HG03039 (cell line): Measurements from ENCODE around the gene MVB12A.
A peak's percentile ranks its signal among the peaks of the same experiment; 100 is the strongest.

Experiments
- ATAC-seq: cut with Tn5 transposase; IDR thresholded peaks from one replicate; pipeline ENCODE4 v1.9.1; 2021; ENCODE audit warnings: mild to moderate bottlenecking, moderate library complexity; ENCODE audit not compliant: unreplicated experiment

Gene MVB12A

GRCh38 chr19:17441241-17442021 lies 21.6 kb downstream of the MVB12A start:
- ATAC-seq: no peak

DNA sequence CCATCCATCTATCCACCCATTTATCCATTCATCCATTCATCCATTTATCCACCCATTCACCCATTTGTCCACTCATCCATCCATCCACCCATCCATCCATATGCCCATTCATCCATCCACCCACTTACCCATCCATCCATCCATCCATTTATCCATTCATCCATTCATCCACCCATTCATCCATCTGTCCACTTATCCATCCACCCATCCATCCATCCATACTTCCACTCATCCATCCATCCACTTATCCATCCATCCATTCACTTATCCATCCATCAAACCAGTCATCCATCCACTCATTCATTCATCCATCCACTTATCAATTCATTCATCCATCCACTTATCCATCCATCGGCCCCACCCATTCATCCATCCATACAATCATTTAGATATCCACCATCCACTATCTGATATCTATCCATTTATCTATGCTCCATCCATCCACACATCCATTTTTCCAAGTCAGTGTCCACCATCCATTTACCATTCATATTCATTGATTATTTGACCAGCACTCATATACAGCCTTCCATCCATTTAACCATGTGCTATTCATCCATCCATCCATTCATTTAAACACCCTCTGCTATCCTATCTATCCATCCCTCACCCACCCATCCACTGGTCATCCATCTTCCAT lies 25.8 kb downstream of the MVB12A start:
- ATAC-seq: no peak

GRCh38 chr19:17447704-17448130 lies 27.9 kb downstream of the MVB12A start:
- no peak for ATAC-seq

GRCh38 chr19:17448131-17448967 lies 28.5 kb downstream of the MVB12A start, which contains the start of gene TMEM221:
TMEM221 (minus strand) TSS chr19:17448668; CDS start chr19:17448462, 206 bp downstream.
- ATAC-seq: no peak

GRCh38 chr19:17450264-17451075 lies 30.6 kb downstream of the MVB12A start:
- ATAC-seq: no peak

DNA sequence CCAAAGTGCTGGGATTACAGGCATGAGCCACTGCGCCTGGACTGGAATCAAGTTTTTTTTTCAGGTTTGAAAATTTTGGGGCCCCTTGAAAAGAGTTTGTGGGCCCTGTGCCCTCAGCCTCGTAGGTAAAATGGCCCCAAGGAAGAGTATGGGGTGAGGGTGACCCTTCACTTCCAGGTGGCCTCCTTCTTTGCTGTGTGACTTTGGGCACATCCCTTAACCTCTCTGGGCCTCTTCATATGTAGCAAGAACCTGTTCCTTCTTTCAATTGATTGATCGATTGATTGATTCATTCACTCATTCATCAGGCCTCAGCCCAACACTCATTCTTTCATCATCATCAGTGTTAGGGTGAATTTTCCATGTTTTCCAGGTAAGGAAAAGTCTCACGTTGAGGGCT lies 32.0 kb downstream of the MVB12A start:
- ATAC-seq: no peak

GRCh38 chr19:17454576-17455071 lies 34.8 kb downstream of the MVB12A start:
- no peak for ATAC-seq

DNA sequence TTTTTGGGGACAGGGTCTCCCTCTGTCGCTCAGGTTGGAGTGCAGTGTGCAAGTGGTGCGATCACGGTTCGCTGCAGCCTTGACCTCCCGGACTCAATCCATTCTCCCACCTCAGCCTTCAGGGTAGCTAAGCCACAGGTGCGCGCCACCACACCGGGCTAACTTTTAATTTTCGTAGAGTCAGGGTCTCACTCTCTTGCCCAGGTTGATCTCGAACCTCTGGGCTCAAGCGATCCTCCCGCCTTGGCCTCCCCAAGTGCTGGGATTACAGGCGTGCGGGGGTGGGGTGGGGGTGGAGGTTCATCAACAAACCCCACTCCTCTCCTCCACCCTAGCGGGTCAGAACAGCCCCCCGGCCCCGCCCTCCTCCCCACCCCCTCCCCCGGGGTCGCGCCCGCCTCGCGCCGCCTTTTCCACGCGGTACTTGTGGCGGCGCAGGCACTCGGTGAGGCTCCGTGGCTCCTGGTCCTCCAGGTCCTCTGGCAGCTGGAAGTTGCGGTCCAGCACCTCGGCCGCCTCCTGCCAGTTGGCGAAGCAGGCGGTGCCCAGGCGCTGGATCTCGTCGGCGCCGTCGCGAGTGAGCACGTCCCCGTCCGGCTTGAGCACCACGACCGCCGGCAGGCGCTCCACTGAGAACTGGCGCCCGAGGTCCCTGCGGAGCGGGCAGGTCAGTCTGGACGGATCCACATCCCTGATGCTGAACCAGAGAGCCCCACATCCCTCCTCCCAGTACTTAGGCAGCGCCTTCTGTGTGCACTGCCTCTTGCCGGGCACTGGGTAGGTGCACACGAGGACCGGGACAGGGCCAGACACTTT lies 35.7 kb downstream of the MVB12A start:
- no peak for ATAC-seq

DNA sequence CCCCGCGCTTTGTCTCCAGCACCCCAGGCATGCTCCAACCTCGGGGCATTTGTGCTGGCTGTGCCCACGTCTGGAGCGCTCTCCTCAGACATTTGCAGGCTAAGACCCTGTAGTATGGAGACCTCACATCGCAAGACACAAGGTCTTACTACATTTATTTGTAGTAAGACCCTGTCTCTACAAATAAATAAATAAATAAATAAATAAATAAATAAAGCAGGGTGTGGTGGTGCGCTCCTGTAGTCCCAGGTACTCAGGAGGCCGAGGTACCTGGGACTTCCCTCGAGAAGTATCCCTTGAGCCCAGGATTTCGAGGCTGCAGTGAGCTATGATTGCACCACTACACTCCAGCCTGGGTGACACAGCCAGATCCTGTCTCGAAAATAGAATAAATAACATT lies 36.3 kb downstream of the MVB12A start:
- no peak for ATAC-seq

- no peak for ATAC-seq
Observed at GRCh38 chr19:17457616-17458015, 37.8 kb downstream of the MVB12A start.

GRCh38 chr19:17458970-17459369 lies 39.1 kb downstream of the MVB12A start:
- ATAC-seq: no peak

DNA sequence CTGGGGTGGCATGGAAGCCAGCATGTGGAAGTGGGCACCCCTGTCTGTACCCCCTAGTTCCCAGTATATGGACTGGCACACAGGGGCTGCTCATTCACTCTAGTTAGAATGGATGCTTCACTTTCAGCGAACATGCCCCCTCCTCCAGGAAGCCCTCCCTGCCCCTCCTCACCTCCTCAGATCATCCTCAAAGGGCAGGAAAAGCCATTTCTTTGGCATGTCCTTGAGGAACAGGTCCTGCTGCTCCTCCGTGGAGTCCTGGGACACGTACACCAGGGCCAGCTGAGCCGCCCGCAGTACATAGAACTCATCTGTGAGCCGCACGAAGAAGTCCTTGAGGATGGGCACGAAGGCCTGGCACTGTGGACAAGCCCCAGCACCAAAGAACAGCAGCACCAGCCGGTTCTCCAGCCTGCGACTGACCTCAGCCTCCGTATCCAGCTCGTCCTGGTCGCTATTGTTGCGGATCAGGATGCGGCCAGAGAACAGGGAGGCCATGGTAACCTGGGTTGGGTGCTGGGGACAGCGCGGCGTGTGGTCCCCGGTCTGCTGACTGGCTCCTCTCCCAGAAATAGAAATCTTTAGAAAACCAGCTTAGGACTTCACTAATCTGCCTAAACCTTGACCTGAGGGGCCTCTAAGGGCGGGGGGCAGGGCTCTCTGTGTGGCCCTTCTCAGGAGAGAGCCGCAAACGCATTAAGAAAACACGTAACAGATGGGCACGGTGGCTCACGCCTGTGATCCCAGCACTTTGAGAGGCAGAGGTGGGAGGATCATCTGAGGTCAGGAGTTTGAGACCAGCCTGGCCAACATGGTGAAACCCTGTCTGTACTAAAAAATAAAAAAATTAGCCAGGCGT lies 40.8 kb downstream of the MVB12A start, which contains the start of gene NXNL1:
TSS of gene NXNL1 (minus strand) at position 555 of the 859 bp plus-strand sequence. CDS start at position 498, 57 bp downstream.
- ATAC-seq: no peak

GRCh38 chr19:17466487-17466850 lies 46.6 kb downstream of the MVB12A start:
- ATAC-seq: no peak

DNA sequence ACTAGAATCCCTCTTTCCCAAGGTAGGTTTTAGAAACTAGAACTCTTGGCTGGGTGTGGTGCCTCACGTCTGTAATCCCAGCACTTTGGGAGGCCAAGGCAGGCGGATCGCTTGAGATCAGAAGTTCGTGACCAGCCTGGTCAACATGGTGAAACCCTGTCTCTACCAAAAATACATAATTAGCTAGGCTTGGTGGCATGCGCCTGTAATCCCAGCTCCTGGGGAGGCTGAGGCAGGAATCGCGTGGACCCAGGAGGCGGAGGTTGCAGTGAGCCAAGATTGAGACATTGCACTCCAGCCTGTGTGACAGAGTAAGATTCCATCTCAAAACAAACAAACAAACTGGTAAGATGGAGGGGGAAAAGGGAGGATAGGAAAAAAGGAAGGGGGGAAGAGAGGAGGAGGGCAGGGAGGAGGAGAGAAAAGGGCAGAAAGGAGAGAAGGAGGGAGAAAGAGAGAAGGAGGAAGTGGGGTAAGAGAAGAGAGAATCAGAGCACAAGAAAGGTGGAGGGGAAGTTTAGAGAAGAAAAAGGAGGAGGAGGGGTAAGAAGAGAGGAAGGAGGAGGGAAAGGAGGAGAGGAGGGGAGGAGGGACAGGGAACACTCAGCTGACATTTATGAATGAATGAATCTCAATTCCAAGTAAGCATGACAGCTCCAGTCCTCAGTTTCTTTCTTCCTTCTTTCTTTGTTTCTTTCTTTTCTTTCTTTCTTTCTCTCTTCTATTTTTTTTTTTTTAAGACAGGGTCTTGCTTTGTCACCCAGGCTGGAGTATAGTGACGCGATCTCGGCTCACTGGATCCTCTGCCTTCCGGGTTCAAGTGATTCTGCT lies 47.8 kb downstream of the MVB12A start:
- ATAC-seq: no peak

DNA sequence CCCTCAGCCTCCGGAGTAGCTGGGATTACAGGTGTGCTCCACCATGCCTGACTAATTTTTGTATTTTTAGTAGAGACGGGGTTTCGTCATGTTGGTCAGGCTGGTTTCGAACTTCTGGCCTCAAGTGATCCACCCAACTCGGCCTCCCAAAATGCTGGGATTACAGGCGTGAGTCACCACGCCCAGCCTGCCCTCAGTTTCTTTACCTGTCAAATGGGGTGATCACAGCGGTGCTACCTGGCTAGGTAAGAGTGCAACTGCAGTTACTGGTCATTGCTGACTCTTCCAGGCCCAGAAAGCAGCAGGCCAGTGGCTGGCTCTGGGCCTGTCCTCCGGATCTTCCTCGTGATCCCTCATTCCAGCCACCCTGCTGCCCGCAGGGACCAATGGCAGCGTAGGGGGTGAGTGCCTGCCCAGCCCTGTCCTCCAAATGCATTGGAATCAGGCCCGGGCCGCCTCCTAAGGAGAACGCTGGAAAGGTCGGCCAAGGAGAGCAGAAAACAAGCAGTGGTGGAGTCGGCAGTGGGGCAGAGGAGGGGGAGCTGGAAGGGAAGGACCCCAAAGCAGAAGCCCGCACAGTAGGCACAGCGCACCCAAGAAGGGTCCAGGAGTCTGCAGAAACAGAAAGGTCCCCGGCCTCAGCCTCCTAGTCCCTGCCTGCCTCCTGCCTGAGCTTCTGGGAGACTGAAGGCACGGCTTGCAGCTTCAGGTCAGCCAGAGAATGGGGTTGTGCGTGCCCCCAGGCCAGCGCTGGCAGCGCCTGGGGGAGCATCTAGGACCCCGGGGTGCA lies 48.6 kb downstream of the MVB12A start:
- ATAC-seq: no peak

GRCh38 chr19:17469092-17469480 lies 49.2 kb downstream of the MVB12A start:
- no peak for ATAC-seq

DNA sequence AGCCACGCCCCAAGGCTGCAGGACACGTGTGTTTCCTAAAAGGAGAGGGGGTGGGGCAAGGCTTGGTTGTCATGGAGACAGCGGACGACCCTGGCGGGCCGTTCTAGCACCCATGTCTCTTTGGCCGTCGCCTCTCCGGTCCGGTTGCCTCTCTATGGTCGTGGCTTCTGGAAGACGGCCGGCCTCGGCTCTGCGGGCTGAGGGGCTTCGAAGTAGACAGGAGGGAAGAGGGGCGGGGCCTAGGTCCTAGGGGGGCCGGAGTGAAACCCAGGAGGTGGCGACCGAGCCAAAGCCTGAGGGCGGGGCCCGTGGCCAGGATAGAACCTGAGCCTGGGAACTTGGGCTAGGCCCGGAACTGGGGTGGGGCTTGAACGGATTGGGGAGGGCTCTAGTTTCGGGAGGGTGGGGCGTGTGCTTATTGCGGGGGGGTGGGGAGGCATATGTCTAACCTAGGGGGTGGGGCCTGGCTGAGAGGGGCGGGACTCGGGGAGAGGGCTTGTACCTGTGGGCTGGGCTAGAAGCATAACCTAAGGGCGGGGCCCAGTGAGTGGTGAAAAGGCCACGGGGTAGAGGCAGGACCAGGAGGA lies 49.7 kb downstream of the MVB12A start:
- peak; percentile 45 for ATAC-seq
